ENCODE data around the gene CLCC1. TPM values are rescaled to one million over a fixed set of nuclear protein-coding genes. Genes with fewer than 3 reads are reported as not detected.

CLCC1 gene
- total RNA-seq, 2 experiments from 2014 or later: 9.8 to 19.9 TPM

GRCh38 chr1:108983114-108983513 is 19.8 kb upstream of the CLCC1 start:
- H3K9me3 ChIP-seq (ENCODE audit: low read length): no peaks in the 10 kb centered on the region
- no peak overlapping the region for H3K27ac ChIP-seq (ENCODE audit: low read depth, low read length, poor library complexity, severe bottlenecking)
- no peak overlapping the region for H2AFZ ChIP-seq (ENCODE audit: low read length)
- no peaks in the 10 kb centered on the region for H3K79me2 ChIP-seq (ENCODE audit: insufficient read depth, low read depth, low read length)
- no peak overlapping the region for H3K4me3 ChIP-seq (ENCODE audit: low read depth, low read length, poor library complexity, severe bottlenecking)
- CTCF ChIA-PET (ENCODE audit: unreplicated experiment): no interaction called here
- TF ChIP-seq CTCF (conservative IDR thresholded peaks at IDR 0.05; ENCODE audit: low read length): no peak
- no peak for TF ChIP-seq EZH2phosphoT487 (IDR thresholded peaks at IDR 0.05; ENCODE audit: borderline replicate concordance, low read depth, low read length)
- H3K4me1 ChIP-seq (ENCODE audit: insufficient read depth, low read length, poor library complexity, severe bottlenecking): no peaks in the 10 kb centered on the region
- peaks cover 42% of the 10 kb centered on the region for H3K36me3 ChIP-seq (ENCODE audit: insufficient read depth, low read length)
- no peaks in the 10 kb centered on the region for H4K20me1 ChIP-seq (ENCODE audit: insufficient read depth, low read length)
- intact Hi-C loops (cut with micrococcal nuclease; ENCODE audit: unreplicated experiment): no loop called here
- H3K9me2 ChIP-seq (ENCODE audit: insufficient read depth, low read length): no peaks in the 10 kb centered on the region
- no peak overlapping the region for H3K4me2 ChIP-seq (ENCODE audit: low read length)
- POLR2A ChIA-PET: interaction anchor here (0.9 to 1.5 kb wide), 3 partner anchors 8 to 16 kb away, joined by 3 read pairs; no protein-coding TSS in a partner anchor
- DNase-seq (ENCODE audit: low spot score): no peak
- no TSS peak for BruUV-seq (replicated peaks)

DNA sequence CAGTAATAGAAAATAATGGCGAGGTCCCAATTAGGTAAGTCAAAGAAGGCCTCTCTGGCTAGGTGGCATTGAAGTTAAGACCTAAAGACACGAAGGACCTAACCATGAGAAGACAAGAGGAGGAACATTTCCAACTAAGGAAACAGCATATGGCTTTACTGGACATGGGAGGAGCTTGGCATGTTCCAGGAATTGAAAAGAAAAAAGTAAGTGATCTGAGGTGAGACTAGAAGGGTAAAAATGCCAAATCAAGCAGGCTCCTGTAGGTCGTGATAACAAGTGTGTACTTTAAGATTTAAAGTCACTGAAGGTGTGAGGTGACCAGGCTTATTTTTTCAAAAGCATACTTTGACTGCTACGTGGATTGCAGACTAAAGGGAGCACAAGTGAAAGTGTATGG is 13.4 kb upstream of the CLCC1 start:
- intact Hi-C loops (cut with micrococcal nuclease; ENCODE audit: unreplicated experiment): no loop called here
- no TSS peak for BruUV-seq (replicated peaks)
- no peak overlapping the region for H3K27ac ChIP-seq (ENCODE audit: low read depth, low read length, poor library complexity, severe bottlenecking)
- H2AFZ ChIP-seq (ENCODE audit: low read length): no peak overlapping the region
- H3K9me3 ChIP-seq (ENCODE audit: low read length): no peaks in the 10 kb centered on the region
- H3K36me3 ChIP-seq (ENCODE audit: insufficient read depth, low read length): peaks cover 35% of the 10 kb centered on the region
- ChIA-PET POLR2A (interaction anchor here (0.6 to 1.3 kb wide), 2 partner anchors 8 to 95 kb away, joined by 3 read pairs; no protein-coding TSS in a partner anchor), CTCF (ENCODE audit: unreplicated experiment) (interaction anchor here (1.0 kb wide), 1 partner anchor 14 kb away, joined by 3 read pairs; the partner anchor contains the start of gene CLCC1)
- DNase-seq (ENCODE audit: low spot score): no peak
- no peaks in the 10 kb centered on the region for H3K4me1 ChIP-seq (ENCODE audit: insufficient read depth, low read length, poor library complexity, severe bottlenecking)
- H4K20me1 ChIP-seq (ENCODE audit: insufficient read depth, low read length): no peaks in the 10 kb centered on the region
- no peak overlapping the region for H3K4me2 ChIP-seq (ENCODE audit: low read length)
- no peaks in the 10 kb centered on the region for H3K79me2 ChIP-seq (ENCODE audit: insufficient read depth, low read depth, low read length)
- TF ChIP-seq CTCF (conservative IDR thresholded peaks at IDR 0.05; ENCODE audit: low read length) (no peak), EZH2phosphoT487 (IDR thresholded peaks at IDR 0.05; ENCODE audit: borderline replicate concordance, low read depth, low read length) (no peak)
- no peak overlapping the region for H3K4me3 ChIP-seq (ENCODE audit: low read depth, low read length, poor library complexity, severe bottlenecking)
- no peaks in the 10 kb centered on the region for H3K9me2 ChIP-seq (ENCODE audit: insufficient read depth, low read length)

DNA sequence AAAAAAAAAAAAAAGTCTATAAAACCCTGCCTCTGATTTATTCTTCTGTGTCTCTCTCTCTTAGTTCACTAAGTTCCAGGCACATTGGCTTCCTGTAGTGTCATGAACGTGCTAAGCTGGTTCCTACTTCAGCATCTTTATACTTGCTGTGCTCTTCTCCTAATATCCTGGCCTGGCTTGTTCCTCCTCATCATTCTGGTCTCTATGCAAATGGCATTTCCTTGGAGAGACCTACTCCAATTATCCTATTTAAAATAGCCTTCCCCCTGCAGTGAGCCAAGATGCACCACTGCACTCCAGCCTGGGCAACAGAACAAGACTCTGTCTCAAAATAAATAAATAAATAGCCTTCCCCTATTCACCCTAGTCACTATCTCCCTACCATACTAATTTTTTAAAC is 9.7 kb upstream of the CLCC1 start:
- CTCF ChIA-PET (ENCODE audit: unreplicated experiment): no interaction called here
- Histone ChIP-seq H3K4me1 (ENCODE audit: insufficient read depth, low read length, poor library complexity, severe bottlenecking) (no peaks in the 10 kb centered on the region), H3K27ac (ENCODE audit: low read depth, low read length, poor library complexity, severe bottlenecking) (no peak overlapping the region), H4K20me1 (ENCODE audit: insufficient read depth, low read length) (no peaks in the 10 kb centered on the region), H3K9me3 (ENCODE audit: low read length) (no peaks in the 10 kb centered on the region), H3K4me3 (ENCODE audit: low read depth, low read length, poor library complexity, severe bottlenecking) (no peak overlapping the region), H3K9me2 (ENCODE audit: insufficient read depth, low read length) (no peaks in the 10 kb centered on the region), H3K36me3 (ENCODE audit: insufficient read depth, low read length) (peaks cover 45% of the 10 kb centered on the region), H3K79me2 (ENCODE audit: insufficient read depth, low read depth, low read length) (no peaks in the 10 kb centered on the region), H3K4me2 (ENCODE audit: low read length) (no peak overlapping the region), H2AFZ (ENCODE audit: low read length) (no peak overlapping the region)
- POLR2A ChIA-PET: interaction anchor here (0.6 kb wide), 1 partner anchor 958 kb away, joined by 4 read pairs; no protein-coding TSS in a partner anchor
- intact Hi-C loops (cut with micrococcal nuclease; ENCODE audit: unreplicated experiment): loop anchor here (5.0 kb wide), 1 partner anchor 49 kb away; no protein-coding TSS in a partner anchor
- no TSS peak for BruUV-seq (replicated peaks)
- no peak for TF ChIP-seq EZH2phosphoT487 (IDR thresholded peaks at IDR 0.05; ENCODE audit: borderline replicate concordance, low read depth, low read length)
- TF ChIP-seq CTCF (conservative IDR thresholded peaks at IDR 0.05; ENCODE audit: low read length): no peak
- DNase-seq (ENCODE audit: low spot score): no peak
